KMS-11 (cell line): Measurements from ENCODE around the gene ZNF761.
"Not testable (repeated sequence)": the region's sequence is repeated elsewhere in the genome, so short reads cannot be mapped to it uniquely, and the experiment has no call there.

Experiments
- H2AFZ ChIP-seq: fragments of 200-600 bp; sonication (generic); 2 replicates; pipeline ENCODE4 v1.6.1; 2016; ENCODE audit warnings: antibody characterized with exemption, mixed run types, low read depth
- H3K27ac ChIP-seq: fragments of 200-600 bp; sonication (generic); 2 replicates; pipeline ENCODE4 v1.6.1; 2016; ENCODE audit warnings: mild to moderate bottlenecking, mixed run types
- H3K27me3 ChIP-seq: fragments of 200-600 bp; sonication (generic); 2 replicates; pipeline ENCODE4 v1.6.1; 2017; ENCODE audit warnings: mild to moderate bottlenecking, low read depth, mixed run types, moderate library complexity; ENCODE audit not compliant: insufficient read depth
- H3K36me3 ChIP-seq: fragments of 200-600 bp; sonication (generic); 2 replicates; pipeline ENCODE4 v1.6.1; 2017; ENCODE audit warnings: mild to moderate bottlenecking, mixed run types; ENCODE audit not compliant: insufficient read depth
- H3K4me1 ChIP-seq: fragments of 200-600 bp; sonication (generic); 2 replicates; pipeline ENCODE4 v1.6.1; 2016; ENCODE audit warnings: mild to moderate bottlenecking, low read depth, mixed run types; ENCODE audit not compliant: poor library complexity, severe bottlenecking
- H3K4me2 ChIP-seq: fragments of 200-600 bp; sonication (generic); 2 replicates; pipeline ENCODE4 v1.7.0; 2016; ENCODE audit warnings: mild to moderate bottlenecking, mixed run types
- H3K4me3 ChIP-seq: fragments of 200-600 bp; sonication (generic); IDR thresholded peaks from 2 replicates; pipeline ENCODE4 v1.6.1; 2017; ENCODE audit warnings: low read depth, low read length, mixed read lengths; ENCODE audit not compliant: insufficient read depth
- H3K79me2 ChIP-seq: fragments of 200-600 bp; sonication (generic); 2 replicates; pipeline ENCODE4 v1.6.1; 2016; ENCODE audit warnings: low read depth, mixed run types; ENCODE audit not compliant: insufficient read depth
- H3K9ac ChIP-seq: fragments of 200-600 bp; sonication (generic); 2 replicates; pipeline ENCODE4 v1.6.1; 2016; ENCODE audit warnings: mild to moderate bottlenecking, mixed run types
- H4K20me1 ChIP-seq: fragments of 200-600 bp; sonication (generic); 2 replicates; pipeline ENCODE4 v1.6.1; 2016; ENCODE audit warnings: mild to moderate bottlenecking, mixed run types; ENCODE audit not compliant: insufficient read depth
- CTCF ChIP-seq: fragments of 200-600 bp; sonication (generic); conservative IDR thresholded peaks from 2 replicates; pipeline ENCODE4 v1.6.1; 2017; ENCODE audit warnings: low read depth, mild to moderate bottlenecking, antibody characterized with exemption, low read length, moderate library complexity, mixed read lengths

The ZNF761 gene

DNA sequence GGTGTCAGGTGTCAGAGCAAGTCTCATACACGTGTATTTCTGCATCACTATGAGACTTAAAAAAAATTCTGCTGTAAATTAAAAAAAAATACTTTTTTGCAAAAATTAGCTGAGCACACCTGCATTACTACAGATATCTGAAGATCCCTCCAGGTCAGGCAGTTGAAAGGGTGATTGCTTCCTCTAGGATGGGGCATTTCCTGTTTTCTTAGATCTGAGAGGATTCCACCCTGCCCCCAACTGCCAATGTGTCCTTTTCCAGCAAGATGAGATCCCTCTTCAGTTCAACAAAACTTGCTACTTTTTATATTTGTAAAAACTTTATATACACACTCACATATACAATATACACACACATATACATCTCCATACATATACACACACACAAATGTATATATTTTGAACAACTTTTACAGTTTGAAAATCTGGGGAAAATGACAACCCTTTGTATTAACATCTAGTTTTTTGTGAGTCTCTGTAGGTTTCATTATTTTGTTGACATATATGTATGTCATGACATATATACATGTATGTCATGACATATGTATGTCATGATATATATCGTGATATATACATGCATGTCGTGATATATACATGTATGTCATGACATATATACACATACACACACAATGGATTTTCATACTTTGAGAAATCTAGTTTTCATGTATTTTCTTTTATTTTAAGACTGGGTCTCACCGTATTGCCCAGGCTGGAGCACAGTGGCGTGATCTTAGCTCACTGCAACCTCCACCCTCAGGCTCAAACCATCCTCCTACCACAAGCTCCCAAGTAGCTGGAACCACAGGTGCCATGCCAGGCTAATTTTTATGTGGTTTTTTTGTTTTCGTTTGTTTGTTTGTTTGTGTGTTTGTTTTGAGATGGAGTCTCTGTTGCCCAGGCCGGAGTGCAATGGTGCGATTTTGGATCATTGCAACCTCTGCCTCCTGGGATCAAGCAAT is 53.5 kb downstream of the ZNF761 start:
- no peak overlapping the region for H3K4me3 ChIP-seq
- H3K9ac ChIP-seq, result no peak overlapping the region
- H3K36me3 ChIP-seq, result no peaks in the 10 kb centered on the region

GRCh38 chr19:53492153-53492552 is 60.4 kb downstream of the ZNF761 start:
- no peak overlapping the region for H3K4me3 ChIP-seq
- no peaks in the 10 kb centered on the region for H3K4me1 ChIP-seq
- no peak overlapping the region for H3K9ac ChIP-seq
- H4K20me1 ChIP-seq, result no peaks in the 10 kb centered on the region
- H3K27me3 ChIP-seq, result no peaks in the 10 kb centered on the region
- H2AFZ ChIP-seq, result no peak overlapping the region
- H3K4me2 ChIP-seq, result no peak overlapping the region
- H3K36me3 ChIP-seq, result no peaks in the 10 kb centered on the region
- no peak overlapping the region for H3K27ac ChIP-seq
- H3K79me2 ChIP-seq, result no peaks in the 10 kb centered on the region
- TF ChIP-seq CTCF, result no peak

More for the DNA sequence above, 53.5 kb downstream of the ZNF761 start:
- no peak overlapping the region for H3K27ac ChIP-seq
- H3K79me2 ChIP-seq, result no peaks in the 10 kb centered on the region
- no peak overlapping the region for H3K4me2 ChIP-seq
- no peaks in the 10 kb centered on the region for H3K4me1 ChIP-seq
- H2AFZ ChIP-seq, result no peak overlapping the region
- TF ChIP-seq CTCF, result no peak
- no peaks in the 10 kb centered on the region for H3K27me3 ChIP-seq
- H4K20me1 ChIP-seq, result no peaks in the 10 kb centered on the region

DNA sequence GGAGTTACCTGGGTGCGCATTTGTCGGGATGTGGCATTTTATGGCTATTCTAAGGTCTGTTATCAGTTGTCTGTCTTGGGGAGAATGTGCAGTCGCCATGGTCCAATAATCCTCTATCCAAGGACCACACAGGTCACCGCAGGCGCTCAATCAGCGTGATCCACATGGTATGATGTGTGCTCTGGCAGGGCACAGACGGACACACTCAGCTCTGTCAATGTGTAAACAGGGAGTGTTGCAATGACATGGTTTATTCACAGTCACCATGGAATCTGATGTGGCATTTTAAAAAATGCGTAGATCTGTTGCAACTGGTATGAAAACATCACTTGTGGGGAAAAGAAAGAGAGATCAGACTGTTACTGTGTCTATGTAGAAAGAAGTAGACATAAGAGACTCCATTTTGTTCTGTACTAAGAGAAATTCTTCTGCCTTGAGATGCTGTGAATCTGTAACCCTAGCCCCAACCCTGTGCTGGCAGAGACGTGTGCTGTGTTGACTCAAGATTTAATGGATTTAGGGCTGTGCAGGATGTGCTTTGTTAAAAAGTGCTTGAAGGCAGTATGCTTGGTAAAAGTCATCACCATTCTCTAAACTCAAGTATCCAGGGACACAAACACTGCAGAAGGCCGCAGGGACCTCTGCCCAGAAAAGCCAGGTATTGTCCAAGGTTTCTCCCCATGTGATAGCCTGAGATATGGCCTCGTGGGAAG is 65.7 kb downstream of the ZNF761 start:
- not testable (repeated sequence) for H3K4me2 ChIP-seq, H4K20me1 ChIP-seq, H3K27ac ChIP-seq, H3K9ac ChIP-seq, H3K79me2 ChIP-seq, H3K4me1 ChIP-seq, H3K27me3 ChIP-seq, H3K4me3 ChIP-seq, H3K36me3 ChIP-seq, H2AFZ ChIP-seq

GRCh38 chr19:53498024-53498395 is 66.2 kb downstream of the ZNF761 start:
- H3K9ac ChIP-seq, H3K4me3 ChIP-seq, H2AFZ ChIP-seq, H3K79me2 ChIP-seq, H4K20me1 ChIP-seq, H3K27ac ChIP-seq, H3K4me1 ChIP-seq, H3K36me3 ChIP-seq, H3K27me3 ChIP-seq, H3K4me2 ChIP-seq: not testable (repeated sequence)

- not testable (repeated sequence) for H3K9ac ChIP-seq, H2AFZ ChIP-seq, H4K20me1 ChIP-seq, H3K4me2 ChIP-seq, H3K27ac ChIP-seq, H3K4me3 ChIP-seq, H3K36me3 ChIP-seq, H3K79me2 ChIP-seq, H3K27me3 ChIP-seq, H3K4me1 ChIP-seq
Observed at GRCh38 chr19:53503151-53503550, 71.4 kb downstream of the ZNF761 start.

DNA sequence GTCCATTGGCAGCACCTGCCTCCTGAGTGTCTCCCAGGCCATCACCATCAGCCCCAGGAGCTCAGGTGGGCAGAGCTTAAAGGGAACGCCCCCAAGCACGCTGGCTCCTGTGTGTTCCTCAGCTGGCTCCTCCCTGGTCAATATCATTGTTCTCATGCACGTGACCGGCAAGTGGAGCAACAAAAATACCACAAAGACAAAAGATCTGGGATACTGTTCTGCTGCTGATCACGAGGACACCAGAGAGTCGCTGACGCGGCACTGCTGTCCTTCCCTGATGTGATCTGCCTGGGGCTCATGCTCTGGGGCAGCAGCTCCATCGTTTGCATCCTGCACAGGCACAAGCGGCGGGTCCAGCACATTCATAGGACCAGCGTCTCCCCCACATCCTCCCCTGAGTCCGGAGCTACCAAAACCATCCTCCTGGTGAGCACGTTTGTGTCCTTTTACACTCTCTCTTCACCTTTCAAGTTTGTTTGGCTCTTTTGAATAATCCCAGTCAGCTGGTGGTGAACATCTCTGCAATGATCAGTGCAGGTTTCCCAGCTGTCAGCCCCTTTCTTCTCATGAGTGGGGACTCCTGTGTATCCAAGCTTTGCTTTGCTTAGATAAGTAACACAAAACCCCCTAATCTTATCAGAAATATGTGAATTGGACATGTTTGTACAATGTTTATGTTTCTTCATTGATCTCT is 72.0 kb downstream of the ZNF761 start:
- not testable (repeated sequence) for H3K9ac ChIP-seq, H2AFZ ChIP-seq, H3K27me3 ChIP-seq, H3K4me3 ChIP-seq, H3K4me1 ChIP-seq, H4K20me1 ChIP-seq, H3K36me3 ChIP-seq, H3K4me2 ChIP-seq, H3K27ac ChIP-seq, H3K79me2 ChIP-seq

DNA sequence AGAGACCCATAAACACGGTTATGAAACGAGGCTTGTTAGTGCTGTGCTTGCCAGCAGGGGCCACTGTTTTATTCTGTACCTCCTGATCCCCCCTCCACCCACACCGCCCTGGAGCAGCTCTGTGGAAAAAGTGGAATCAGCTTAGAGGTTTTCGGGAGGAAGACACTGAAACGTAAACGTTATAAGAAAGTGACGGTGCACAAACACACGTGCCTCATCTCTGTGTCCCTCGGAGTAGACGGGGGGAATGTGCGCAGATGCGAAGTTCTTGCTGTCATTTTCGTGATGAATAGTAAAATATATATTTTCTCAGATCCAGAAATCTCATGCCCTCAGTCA is 72.5 kb downstream of the ZNF761 start:
- not testable (repeated sequence) for H3K4me1 ChIP-seq, H4K20me1 ChIP-seq, H3K79me2 ChIP-seq, H3K4me2 ChIP-seq, H3K27ac ChIP-seq, H3K27me3 ChIP-seq, H3K36me3 ChIP-seq, H3K4me3 ChIP-seq, H3K9ac ChIP-seq, H2AFZ ChIP-seq
